Neural crest cell (in vitro differentiated cells): ENCODE data around the gene PXMP4. TPM values are rescaled to one million over a fixed set of nuclear protein-coding genes. Genes with fewer than 3 reads are reported as not detected.
"Not testable (repeated sequence)": the region's sequence is repeated elsewhere in the genome, so short reads cannot be mapped to it uniquely, and the experiment has no call there.

Experiments used
- DNase-seq: peaks from one replicate; pipeline ENCODE4 v3.0.0; 2021; ENCODE audit warnings: low read depth, mixed read lengths, low spot score
- H3K27ac Mint-ChIP-seq: one replicate; pipeline ENCODE4 v1.8.0; 2021; ENCODE audit warnings: mild to moderate bottlenecking, mixed read lengths; ENCODE audit not compliant: unreplicated experiment
- H3K27me3 Mint-ChIP-seq: 2 replicates; pipeline ENCODE4 v1.8.0; 2021; ENCODE audit warnings: low read depth, mild to moderate bottlenecking, mixed read lengths
- H3K36me3 Mint-ChIP-seq: 2 replicates; pipeline ENCODE4 v1.8.0; 2021; ENCODE audit warnings: low read depth, mild to moderate bottlenecking, mixed read lengths
- H3K4me1 Mint-ChIP-seq: 2 replicates; pipeline ENCODE4 v1.8.0; 2021; ENCODE audit warnings: mixed read lengths
- H3K4me3 Mint-ChIP-seq: one replicate; pipeline ENCODE4 v1.8.0; 2021; ENCODE audit warnings: mild to moderate bottlenecking, mixed read lengths
- H3K9me3 Mint-ChIP-seq: 2 replicates; pipeline ENCODE4 v1.8.0; 2021; ENCODE audit warnings: mixed read lengths
- CTCF ChIP-seq: fragments of 200-600 bp; sonication (generic); conservative IDR thresholded peaks from 2 replicates; pipeline ENCODE4 v1.5.0; 2021; ENCODE audit warnings: antibody characterized with exemption, mild to moderate bottlenecking
- total RNA-seq: library from RNA; stranded (reverse); gene quantifications from 2 replicates; pipeline ENCODE4 v1.2.1, GENCODE V29; 2021

Gene PXMP4
- total RNA-seq, 1 donor from 2014 or later, result 5.2 TPM

GRCh38 chr20:33765099-33765498 is 45.0 kb upstream of the PXMP4 start:
- no peak overlapping the region for H3K27ac Mint-ChIP-seq
- no peak for DNase-seq
- no peaks in the 10 kb centered on the region for H3K4me1 Mint-ChIP-seq
- peaks cover 2% of the 10 kb centered on the region for H3K36me3 Mint-ChIP-seq
- no peaks in the 10 kb centered on the region for H3K27me3 Mint-ChIP-seq
- no peak overlapping the region for H3K4me3 Mint-ChIP-seq
- no peaks in the 10 kb centered on the region for H3K9me3 Mint-ChIP-seq
- no peak for TF ChIP-seq CTCF

GRCh38 chr20:33761698-33762250 is 41.7 kb upstream of the PXMP4 start:
- no peak overlapping the region for H3K4me3 Mint-ChIP-seq
- DNase-seq, result no peak
- no peaks in the 10 kb centered on the region for H3K27me3 Mint-ChIP-seq
- H3K36me3 Mint-ChIP-seq, result peaks cover 10% of the 10 kb centered on the region
- TF ChIP-seq CTCF, result no peak
- peaks cover 5% of the 10 kb centered on the region for H3K9me3 Mint-ChIP-seq
- H3K27ac Mint-ChIP-seq, result no peak overlapping the region
- no peaks in the 10 kb centered on the region for H3K4me1 Mint-ChIP-seq

- Mint-ChIP-seq H3K27me3 (no peaks in the 10 kb centered on the region), H3K4me3 (no peak overlapping the region), H3K4me1 (peaks cover 7% of the 10 kb centered on the region), H3K27ac (no peak overlapping the region), H3K9me3 (peaks cover 5% of the 10 kb centered on the region), H3K36me3 (peaks cover 15% of the 10 kb centered on the region)
- TF ChIP-seq CTCF, result no peak
- DNase-seq, result no peak
Observed at GRCh38 chr20:33757458-33757857, 37.3 kb upstream of the PXMP4 start.

GRCh38 chr20:33757046-33757445 is 36.9 kb upstream of the PXMP4 start:
- Mint-ChIP-seq H3K27ac (no peak overlapping the region), H3K9me3 (peaks cover 5% of the 10 kb centered on the region), H3K4me3 (no peak overlapping the region), H3K36me3 (peaks cover 15% of the 10 kb centered on the region), H3K27me3 (no peaks in the 10 kb centered on the region), H3K4me1 (peaks cover 7% of the 10 kb centered on the region)
- TF ChIP-seq CTCF, result no peak
- no peak for DNase-seq

- H3K4me3 Mint-ChIP-seq, H3K9me3 Mint-ChIP-seq, H3K4me1 Mint-ChIP-seq, H3K27me3 Mint-ChIP-seq, DNase-seq: not testable (repeated sequence)
- Mint-ChIP-seq H3K27ac (peak overlapping the region; percentile 87), H3K36me3 (peaks cover 15% of the 10 kb centered on the region)
Observed at GRCh38 chr20:33755936-33756490, 35.9 kb upstream of the PXMP4 start.

- Mint-ChIP-seq H3K9me3 (peaks cover 5% of the 10 kb centered on the region), H3K27ac (no peak overlapping the region), H3K4me1 (peaks cover 7% of the 10 kb centered on the region), H3K36me3 (peaks cover 15% of the 10 kb centered on the region), H3K27me3 (no peaks in the 10 kb centered on the region), H3K4me3 (no peak overlapping the region)
- TF ChIP-seq CTCF, result no peak
- DNase-seq, result no peak
Observed at GRCh38 chr20:33753763-33754162, 33.7 kb upstream of the PXMP4 start.
